H1 (cell line): ENCODE data around the gene ARPC2. TPM values are rescaled to one million over a fixed set of nuclear protein-coding genes. Genes with fewer than 3 reads are reported as not detected.

Experiments
- EZH2 ChIP-seq: fragments of 200-600 bp; sonication (generic); IDR thresholded peaks from 2 replicates; pipeline ENCODE4 v1.7.1; 2012; ENCODE audit warnings: low read depth, mild to moderate bottlenecking, moderate library complexity, low read length, inconsistent platforms; ENCODE audit not compliant: severe bottlenecking
- JUN ChIP-seq: IDR thresholded peaks from 2 replicates; pipeline ENCODE4 v1.6.1; 2011; ENCODE audit warnings: low read depth, mild to moderate bottlenecking, improper control_type of control experiment, low read length
- JUND ChIP-seq: IDR thresholded peaks from 2 replicates; pipeline ENCODE4 v1.6.1; 2011; ENCODE audit warnings: mild to moderate bottlenecking, improper control_type of control experiment, low read length
- RNF2 ChIP-seq: fragments of 200-900, 300-1000 bp; sonication (generic); IDR thresholded peaks from 2 replicates; pipeline ENCODE4 v1.7.1; 2016; ENCODE audit warnings: borderline replicate concordance, low read depth, mild to moderate bottlenecking, antibody characterized with exemption, low read length; ENCODE audit not compliant: poor library complexity, severe bottlenecking; ENCODE audit errors: missing control alignments
- SIX5 ChIP-seq: IDR thresholded peaks from 2 replicates; pipeline ENCODE4 v1.6.1; 2011; ENCODE audit warnings: mild to moderate bottlenecking, low read depth, low read length
- SRF ChIP-seq: IDR thresholded peaks from 2 replicates; pipeline ENCODE4 v1.6.1; 2011; ENCODE audit warnings: mild to moderate bottlenecking, low read depth, low read length, moderate library complexity
- polyA plus RNA-seq, 7 experiments: library from polyadenylated mRNA; depleted of rRNA in 3 of 7; stranded (reverse) in 5 of 7; unstranded in 2 of 7; fragments of >200 nt in 5 of 7; fragments of 200-250 nt in 2 of 7; gene quantifications; 1 replicate in 5 of 7; 2 replicates in 1 of 7; 4 replicates in 1 of 7; pipeline versions ENCODE4 v1.2.1 to v1.2.3, GENCODE V29; 2011 to 2013; ENCODE audit warnings: missing spikeins in 2 of 7, mixed read lengths in 2 of 7
- total RNA-seq: library from RNA; stranded (reverse); fragmentation: NEBNext Ultra II Directional; extraction: Animal tissue kit (Norgen Biotek cat#: 25700); gene quantifications from 2 replicates; pipeline ENCODE4 v1.2.1, GENCODE V29; 2021

The ARPC2 gene
- total and polyA plus RNA-seq, 2 of the 8 experiments (the other 6 are each of a cell fraction or from before 2014, with no cell fraction given): 174 to 195 TPM

DNA sequence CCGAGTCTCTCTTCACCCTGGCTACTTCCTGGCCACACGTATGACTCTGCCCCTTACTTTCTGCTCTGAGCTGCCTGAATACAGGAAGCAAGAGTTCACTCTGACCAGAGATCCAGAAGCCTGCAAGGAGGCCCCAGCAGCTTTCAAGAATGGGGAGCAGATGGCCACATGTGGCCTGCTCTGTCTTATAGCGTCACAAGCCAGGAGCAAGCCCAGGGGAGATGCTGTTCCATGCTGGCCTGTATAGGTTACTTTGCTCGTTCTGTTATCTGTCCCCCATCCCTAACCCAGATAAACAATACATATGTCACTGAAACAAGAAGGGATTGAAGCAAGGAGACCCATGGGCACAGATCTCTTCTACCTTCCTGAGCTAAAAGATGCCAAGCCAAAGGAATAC lies 57.6 kb downstream of the ARPC2 start (continued):
- TF ChIP-seq JUND (no peak), JUN (no peak), EZH2 (no peak), RNF2 (no peak), SIX5 (no peak), SRF (no peak)
- TF ChIP-seq, all 59 proteins: peak for 0
